HG03354 (cell line): ENCODE results near the gene CDKN2AIPNL.
A peak's percentile ranks its signal among the peaks of the same experiment; 100 is the strongest.
"Not testable (repeated sequence)": the region's sequence is repeated elsewhere in the genome, so short reads cannot be mapped to it uniquely, and the experiment has no call there.

Experiments used
- ATAC-seq: cut with Tn5 transposase; IDR thresholded peaks from one replicate; pipeline ENCODE4 v1.9.1; 2021; ENCODE audit warnings: mild to moderate bottlenecking; ENCODE audit not compliant: unreplicated experiment, poor library complexity, severe bottlenecking

Gene CDKN2AIPNL

GRCh38 chr5:134409321-134409720 lies 2.4 kb downstream of the CDKN2AIPNL start:
- no peak for ATAC-seq

GRCh38 chr5:134406390-134406789 lies 5.3 kb downstream of the CDKN2AIPNL start:
- no peak for ATAC-seq

GRCh38 chr5:134403951-134404350 lies 7.7 kb downstream of the CDKN2AIPNL start:
- no peak for ATAC-seq

- ATAC-seq: no peak
Observed at GRCh38 chr5:134398609-134399155, 13.0 kb downstream of the CDKN2AIPNL start.

GRCh38 chr5:134397196-134397595 lies 14.5 kb downstream of the CDKN2AIPNL start:
- no peak for ATAC-seq

- no peak for ATAC-seq
Observed at GRCh38 chr5:134396274-134396673, 15.4 kb downstream of the CDKN2AIPNL start.

GRCh38 chr5:134394932-134395331 lies 16.7 kb downstream of the CDKN2AIPNL start:
- ATAC-seq: no peak

GRCh38 chr5:134392301-134392700 lies 19.4 kb downstream of the CDKN2AIPNL start:
- no peak for ATAC-seq

GRCh38 chr5:134387443-134387842 lies 24.2 kb downstream of the CDKN2AIPNL start:
- ATAC-seq: no peak

GRCh38 chr5:134383980-134384697 lies 27.5 kb downstream of the CDKN2AIPNL start:
- no peak for ATAC-seq

- not testable (repeated sequence) for ATAC-seq
Observed at GRCh38 chr5:134382204-134382603, 29.5 kb downstream of the CDKN2AIPNL start.

GRCh38 chr5:134380346-134380745 lies 31.3 kb downstream of the CDKN2AIPNL start:
- no peak for ATAC-seq

GRCh38 chr5:134374232-134374631 lies 37.4 kb downstream of the CDKN2AIPNL start:
- ATAC-seq: no peak

GRCh38 chr5:134373633-134374032 lies 38.0 kb downstream of the CDKN2AIPNL start:
- ATAC-seq: not testable (repeated sequence)

GRCh38 chr5:134371834-134372340 lies 39.8 kb downstream of the CDKN2AIPNL start:
- ATAC-seq: peak; percentile 0

- peak; percentile 73 for ATAC-seq
Observed at GRCh38 chr5:134370871-134371833, 40.5 kb downstream of the CDKN2AIPNL start, which contains the start of gene UBE2B. UBE2B (plus strand) TSS chr5:134371569; CDS start chr5:134371596, 27 bp downstream.

- peak; percentile 7 for ATAC-seq
Observed at GRCh38 chr5:134370311-134370870, 41.3 kb downstream of the CDKN2AIPNL start.

GRCh38 chr5:134365604-134366003 lies 46.1 kb downstream of the CDKN2AIPNL start:
- no peak for ATAC-seq

- ATAC-seq: no peak
Observed at GRCh38 chr5:134355681-134356080, 56.0 kb downstream of the CDKN2AIPNL start.
